DMS53 treated with DMSO at 0.1 percent for 48 hours (cell line): Measurements from ENCODE around the gene SLC2A3.
A peak's percentile ranks its signal among the peaks of the same experiment; 100 is the strongest.
"Not testable (repeated sequence)": the region's sequence is repeated elsewhere in the genome, so short reads cannot be mapped to it uniquely, and the experiment has no call there.

Experiments
- DNase-seq: peaks from one replicate; lab custom pipeline; 2025; ENCODE audit not compliant: unreplicated experiment; lab: John Stamatoyannopoulos, UW

SLC2A3 gene

GRCh38 chr12:7917392-7918267, 18.4 kb downstream of the SLC2A3 start:
- no peak for DNase-seq

- DNase-seq: no peak
Measured at GRCh38 chr12:7916936-7917335, 19.1 kb downstream of the SLC2A3 start.

GRCh38 chr12:7915661-7916403, 20.2 kb downstream of the SLC2A3 start:
- no peak for DNase-seq

GRCh38 chr12:7910106-7910505, 25.9 kb downstream of the SLC2A3 start:
- DNase-seq: not testable (repeated sequence)

GRCh38 chr12:7907009-7907408, 29.0 kb downstream of the SLC2A3 start:
- DNase-seq: peak; percentile 23

- DNase-seq: not testable (repeated sequence)
Measured at GRCh38 chr12:7906303-7906702, 29.7 kb downstream of the SLC2A3 start.

- not testable (repeated sequence) for DNase-seq
Measured at GRCh38 chr12:7905600-7906125, 30.3 kb downstream of the SLC2A3 start.

- no peak for DNase-seq
Measured at GRCh38 chr12:7905071-7905470, 30.9 kb downstream of the SLC2A3 start.

- not testable (repeated sequence) for DNase-seq
Measured at GRCh38 chr12:7902416-7902815, 33.6 kb downstream of the SLC2A3 start.

- no peak for DNase-seq
Measured at GRCh38 chr12:7899755-7900154, 36.2 kb downstream of the SLC2A3 start.

- DNase-seq: not testable (repeated sequence)
Measured at GRCh38 chr12:7896726-7897125, 39.3 kb downstream of the SLC2A3 start.

GRCh38 chr12:7892186-7892980, 43.6 kb downstream of the SLC2A3 start:
- no peak for DNase-seq

GRCh38 chr12:7884689-7885088, 51.3 kb downstream of the SLC2A3 start:
- no peak for DNase-seq

GRCh38 chr12:7881736-7882120, 54.3 kb downstream of the SLC2A3 start:
- DNase-seq: not testable (repeated sequence)

- DNase-seq: not testable (repeated sequence)
Measured at GRCh38 chr12:7880952-7881735, 54.8 kb downstream of the SLC2A3 start.

GRCh38 chr12:7879246-7879645, 56.7 kb downstream of the SLC2A3 start:
- no peak for DNase-seq

- DNase-seq: no peak
Measured at GRCh38 chr12:7877420-7877819, 58.6 kb downstream of the SLC2A3 start.

- DNase-seq: no peak
Measured at GRCh38 chr12:7872566-7873319, 63.2 kb downstream of the SLC2A3 start, which contains the start of gene SLC2A14. TSS of gene SLC2A14 (minus strand) at chr12:7872915. CDS start at chr12:7869880, 3,035 bp downstream.

- DNase-seq: no peak
Measured at GRCh38 chr12:7870335-7870734, 65.7 kb downstream of the SLC2A3 start.
